ENCODE results near the gene CARMIL1. TPM values are rescaled to one million over a fixed set of nuclear protein-coding genes. Genes with fewer than 3 reads are reported as not detected.
"Not testable (repeated sequence)": the region's sequence is repeated elsewhere in the genome, so short reads cannot be mapped to it uniquely, and the experiment has no call there.

CARMIL1 gene
- total RNA-seq, 2 experiments from 2014 or later, result 3.9 to 4.7 TPM

DNA sequence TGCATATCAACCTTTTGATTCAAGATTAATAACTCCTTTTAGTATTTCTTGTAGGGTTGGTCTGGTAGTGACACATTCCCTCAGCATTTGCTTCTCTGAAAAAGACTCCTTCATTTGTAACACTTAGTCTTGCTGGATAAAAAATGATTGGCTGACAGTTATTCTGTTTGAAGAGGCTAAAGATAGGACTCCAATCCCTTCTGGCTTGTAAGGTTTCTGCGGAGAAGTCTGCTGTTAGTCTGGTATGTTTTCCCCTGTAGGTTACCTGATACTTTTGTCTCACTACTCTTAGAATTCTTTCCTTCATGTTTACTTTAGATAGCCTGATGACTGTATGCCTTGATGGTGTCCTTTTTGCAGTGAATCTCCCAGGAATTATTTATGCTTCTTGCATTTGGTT is 96.0 kb downstream of the CARMIL1 start:
- POLR2A ChIA-PET, result interaction anchor here (2.2 kb wide), 1 partner anchor 8 kb away, joined by 8 read pairs; no protein-coding TSS in a partner anchor
- H3K4me3 ChIP-seq (ENCODE audit: low read length), result no peak overlapping the region
- TF ChIP-seq, protein P1, sequence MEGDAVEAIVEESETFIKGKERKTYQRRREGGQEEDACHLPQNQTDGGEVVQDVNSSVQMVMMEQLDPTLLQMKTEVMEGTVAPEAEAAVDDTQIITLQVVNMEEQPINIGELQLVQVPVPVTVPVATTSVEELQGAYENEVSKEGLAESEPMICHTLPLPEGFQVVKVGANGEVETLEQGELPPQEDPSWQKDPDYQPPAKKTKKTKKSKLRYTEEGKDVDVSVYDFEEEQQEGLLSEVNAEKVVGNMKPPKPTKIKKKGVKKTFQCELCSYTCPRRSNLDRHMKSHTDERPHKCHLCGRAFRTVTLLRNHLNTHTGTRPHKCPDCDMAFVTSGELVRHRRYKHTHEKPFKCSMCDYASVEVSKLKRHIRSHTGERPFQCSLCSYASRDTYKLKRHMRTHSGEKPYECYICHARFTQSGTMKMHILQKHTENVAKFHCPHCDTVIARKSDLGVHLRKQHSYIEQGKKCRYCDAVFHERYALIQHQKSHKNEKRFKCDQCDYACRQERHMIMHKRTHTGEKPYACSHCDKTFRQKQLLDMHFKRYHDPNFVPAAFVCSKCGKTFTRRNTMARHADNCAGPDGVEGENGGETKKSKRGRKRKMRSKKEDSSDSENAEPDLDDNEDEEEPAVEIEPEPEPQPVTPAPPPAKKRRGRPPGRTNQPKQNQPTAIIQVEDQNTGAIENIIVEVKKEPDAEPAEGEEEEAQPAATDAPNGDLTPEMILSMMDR (IDR thresholded peaks at IDR 0.05), result no peak
- no peak overlapping the region for H3K27ac ChIP-seq (ENCODE audit: low read depth in 1 of 2, low read length in 2 of 2)
- DNase-seq, result no peak
- H3K4me1 ChIP-seq (ENCODE audit: insufficient read depth, low read length), result peaks cover 1% of the 10 kb centered on the region
- intact Hi-C loops (cut with DNase I, micrococcal nuclease), result no loop called here
- ATAC-seq (ENCODE audit: poor library complexity), result no peak
- H3K9me3 ChIP-seq (ENCODE audit: control insufficient read depth in 1 of 2, insufficient read depth in 1 of 2, low read length in 2 of 2), result peaks cover 0 to 10% of the 10 kb centered on the region in 2 experiments
- H3K36me3 ChIP-seq (ENCODE audit: insufficient read depth, low read length), result no peaks in the 10 kb centered on the region
- H3K27me3 Mint-ChIP-seq, result no peaks in the 10 kb centered on the region
- CTCF ChIA-PET, result interaction anchor here (1.2 kb wide), 1 partner anchor 21 kb away, joined by 4 read pairs; no protein-coding TSS in a partner anchor
- H3K27me3 ChIP-seq (ENCODE audit: control insufficient read depth in 1 of 2, insufficient read depth in 2 of 2, low read length in 2 of 2), result no peaks in the 10 kb centered on the region
- H3K27ac Mint-ChIP-seq, result no peak overlapping the region
- peaks cover 18% of the 10 kb centered on the region for H3K36me3 Mint-ChIP-seq (ENCODE audit: low read depth)
- peaks cover 24% of the 10 kb centered on the region for H3K4me1 Mint-ChIP-seq (ENCODE audit: low read depth)
- peaks cover 10% of the 10 kb centered on the region for H3K9me3 Mint-ChIP-seq
- no peak overlapping the region for H3K4me3 Mint-ChIP-seq

DNA sequence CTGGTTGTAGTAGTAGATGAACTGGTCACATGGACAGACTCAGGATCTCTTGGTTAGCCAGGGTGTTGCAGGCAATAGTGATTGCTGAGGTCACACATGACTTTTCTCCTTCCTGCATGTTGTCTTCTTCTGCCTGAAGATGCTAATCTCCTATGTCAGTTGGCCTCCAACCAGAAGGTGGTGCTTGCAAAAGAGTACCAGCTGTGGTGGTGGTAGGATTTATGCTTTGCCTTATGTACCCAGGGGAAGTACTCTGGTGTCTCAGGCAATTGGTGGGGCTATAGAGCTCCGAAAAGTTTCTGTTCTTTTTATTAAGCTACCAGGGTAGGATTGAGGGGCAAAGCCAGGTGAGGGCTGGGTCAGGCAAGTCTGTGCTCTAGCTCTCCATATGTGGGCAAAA is 98.5 kb downstream of the CARMIL1 start:
- ChIA-PET CTCF (no interaction called here), POLR2A (no interaction called here)
- H3K36me3 Mint-ChIP-seq (ENCODE audit: low read depth), result peaks cover 18% of the 10 kb centered on the region
- Histone ChIP-seq H3K36me3 (ENCODE audit: insufficient read depth, low read length) (no peaks in the 10 kb centered on the region), H3K9me3 (ENCODE audit: control insufficient read depth in 1 of 2, insufficient read depth in 1 of 2, low read length in 2 of 2) (peaks cover 3 to 10% of the 10 kb centered on the region in 2 experiments), H3K27me3 (ENCODE audit: control insufficient read depth in 1 of 2, insufficient read depth in 2 of 2, low read length in 2 of 2) (no peaks in the 10 kb centered on the region), H3K4me3 (ENCODE audit: low read length) (no peak overlapping the region), H3K4me1 (ENCODE audit: insufficient read depth, low read length) (no peaks in the 10 kb centered on the region), H3K27ac (ENCODE audit: low read depth in 1 of 2, low read length in 2 of 2) (no peak overlapping the region)
- H3K4me1 Mint-ChIP-seq (ENCODE audit: low read depth), result peaks cover 7% of the 10 kb centered on the region
- intact Hi-C loops (cut with DNase I, micrococcal nuclease), result no loop called here
- ATAC-seq (ENCODE audit: poor library complexity), result no peak
- no peak overlapping the region for H3K27ac Mint-ChIP-seq
- H3K4me3 Mint-ChIP-seq, result no peak overlapping the region
- no peaks in the 10 kb centered on the region for H3K27me3 Mint-ChIP-seq
- H3K9me3 Mint-ChIP-seq, result peaks cover 10% of the 10 kb centered on the region
- no peak for DNase-seq
- TF ChIP-seq, protein P1 (IDR thresholded peaks at IDR 0.05), result no peak

DNA sequence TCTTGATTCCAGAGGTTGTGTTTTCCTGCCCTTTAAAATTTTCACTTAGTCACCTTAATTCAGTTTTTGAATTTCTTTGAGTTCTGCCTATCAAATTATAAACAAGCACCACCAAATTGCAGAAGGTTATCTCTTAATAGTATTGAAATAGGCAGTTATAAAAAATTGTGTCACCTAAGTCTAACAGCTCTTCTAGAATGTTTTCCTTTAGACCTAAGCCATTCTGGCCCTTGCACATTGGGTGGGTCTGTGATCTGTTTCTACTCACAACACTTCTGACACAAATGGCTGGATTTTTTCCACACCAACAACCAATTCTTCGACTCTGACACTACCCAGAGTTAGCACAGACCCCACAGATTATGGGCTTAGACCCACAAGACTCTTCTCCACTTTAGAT is 101.9 kb downstream of the CARMIL1 start:
- no peak overlapping the region for H3K4me3 ChIP-seq (ENCODE audit: low read length)
- no peak for ATAC-seq (ENCODE audit: poor library complexity)

DNA sequence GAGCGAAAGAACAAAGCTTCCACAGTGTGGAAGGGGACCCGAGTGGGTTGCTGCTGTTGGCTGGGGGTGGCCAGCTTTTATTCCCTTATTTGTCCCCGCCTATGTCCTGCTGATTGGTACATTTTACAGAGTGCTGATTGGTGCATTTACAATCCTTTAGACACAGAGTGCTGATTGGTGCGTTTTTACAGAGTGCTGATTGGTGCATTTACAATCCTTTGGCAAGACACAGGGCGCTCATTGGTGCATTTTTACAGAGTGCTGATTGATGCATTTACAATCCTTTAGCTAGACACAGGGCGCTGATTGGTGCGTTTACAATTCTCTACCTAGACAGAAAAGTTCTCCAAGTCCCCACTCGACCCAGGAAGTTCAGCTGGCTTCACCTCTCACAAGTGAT is 103.3 kb downstream of the CARMIL1 start:
- H3K27me3 Mint-ChIP-seq; ATAC-seq (ENCODE audit: poor library complexity); H3K36me3 ChIP-seq (ENCODE audit: insufficient read depth, low read length); H3K9me3 ChIP-seq (ENCODE audit: control insufficient read depth in 1 of 2, insufficient read depth in 1 of 2, low read length in 2 of 2); H3K27ac ChIP-seq (ENCODE audit: low read depth in 1 of 2, low read length in 2 of 2); H3K27ac Mint-ChIP-seq; intact Hi-C loops (cut with DNase I, micrococcal nuclease); H3K4me3 ChIP-seq (ENCODE audit: low read length); H3K36me3 Mint-ChIP-seq (ENCODE audit: low read depth); CTCF ChIA-PET; POLR2A ChIA-PET; H3K4me3 Mint-ChIP-seq; H3K9me3 Mint-ChIP-seq; H3K27me3 ChIP-seq (ENCODE audit: control insufficient read depth in 1 of 2, insufficient read depth in 2 of 2, low read length in 2 of 2); DNase-seq; H3K4me1 ChIP-seq (ENCODE audit: insufficient read depth, low read length): not testable (repeated sequence)
- H3K4me1 Mint-ChIP-seq (ENCODE audit: low read depth), result peaks cover 13% of the 10 kb centered on the region

More for the DNA sequence above, 101.9 kb downstream of the CARMIL1 start:
- POLR2A ChIA-PET, result interaction anchor here (0.5 kb wide), 1 partner anchor 14 kb away, joined by 3 read pairs; no protein-coding TSS in a partner anchor
- TF ChIP-seq, protein P1 (IDR thresholded peaks at IDR 0.05), result no peak
- no peaks in the 10 kb centered on the region for H3K27me3 Mint-ChIP-seq
- Histone ChIP-seq H3K36me3 (ENCODE audit: insufficient read depth, low read length) (no peaks in the 10 kb centered on the region), H3K4me1 (ENCODE audit: insufficient read depth, low read length) (no peaks in the 10 kb centered on the region), H3K9me3 (ENCODE audit: control insufficient read depth in 1 of 2, insufficient read depth in 1 of 2, low read length in 2 of 2) (peaks cover 0 to 3% of the 10 kb centered on the region in 2 experiments), H3K27me3 (ENCODE audit: control insufficient read depth in 1 of 2, insufficient read depth in 2 of 2, low read length in 2 of 2) (no peaks in the 10 kb centered on the region), H3K27ac (ENCODE audit: low read depth in 1 of 2, low read length in 2 of 2) (no peak overlapping the region)
- peaks cover 13% of the 10 kb centered on the region for H3K4me1 Mint-ChIP-seq (ENCODE audit: low read depth)
- DNase-seq, result no peak
- H3K4me3 Mint-ChIP-seq, result no peak overlapping the region
- CTCF ChIA-PET, result interaction anchor here (1.3 kb wide), 1 partner anchor 12 kb away, joined by 4 read pairs; no protein-coding TSS in a partner anchor
- intact Hi-C loops (cut with DNase I, micrococcal nuclease), result no loop called here
- H3K9me3 Mint-ChIP-seq, result no peaks in the 10 kb centered on the region
- no peaks in the 10 kb centered on the region for H3K36me3 Mint-ChIP-seq (ENCODE audit: low read depth)
- no peak overlapping the region for H3K27ac Mint-ChIP-seq

All from CD4-positive, alpha-beta T cell (primary cell).